Retinal pigment epithelial cell (primary cell): ENCODE measurements around the gene FUBP3.

Experiments
- DNase-seq: peaks from one replicate; pipeline ENCODE4 v3.0.0-alpha.2; 2010; ENCODE audit warnings: low read depth
- H3K4me3 ChIP-seq: 2 replicates; pipeline ENCODE4 v1.5.1; 2011; ENCODE audit warnings: mild to moderate bottlenecking, low read length, control low read depth, moderate library complexity
- TF ChIP-seq, protein P1 (sequence below): conservative IDR thresholded peaks from 2 replicates; pipeline ENCODE4 v1.5.1; 2011; ENCODE audit warnings: low read depth, low read length, control low read depth, inconsistent platforms

Gene FUBP3

DNA sequence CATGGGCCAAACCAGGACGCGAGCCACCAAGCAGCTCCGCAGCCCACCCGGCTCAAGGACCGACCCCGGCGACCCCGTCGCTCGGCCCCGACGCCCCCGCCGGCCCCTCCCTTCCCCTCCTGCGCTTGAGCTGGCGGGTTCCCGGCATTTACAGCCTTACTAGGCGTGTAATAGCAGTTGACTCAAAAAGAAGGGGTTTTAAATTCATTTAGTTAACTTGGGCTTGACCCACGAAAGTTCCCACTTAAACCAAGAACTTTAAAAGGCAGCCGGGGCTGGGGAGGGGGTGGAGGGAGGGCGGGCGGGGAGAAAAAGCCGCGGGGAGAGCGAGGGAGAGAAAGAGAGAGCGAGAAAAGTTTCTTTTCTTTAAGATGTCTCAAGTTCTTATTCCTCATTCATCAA, 85.7 kb downstream of the FUBP3 start:
- TF ChIP-seq, protein P1, sequence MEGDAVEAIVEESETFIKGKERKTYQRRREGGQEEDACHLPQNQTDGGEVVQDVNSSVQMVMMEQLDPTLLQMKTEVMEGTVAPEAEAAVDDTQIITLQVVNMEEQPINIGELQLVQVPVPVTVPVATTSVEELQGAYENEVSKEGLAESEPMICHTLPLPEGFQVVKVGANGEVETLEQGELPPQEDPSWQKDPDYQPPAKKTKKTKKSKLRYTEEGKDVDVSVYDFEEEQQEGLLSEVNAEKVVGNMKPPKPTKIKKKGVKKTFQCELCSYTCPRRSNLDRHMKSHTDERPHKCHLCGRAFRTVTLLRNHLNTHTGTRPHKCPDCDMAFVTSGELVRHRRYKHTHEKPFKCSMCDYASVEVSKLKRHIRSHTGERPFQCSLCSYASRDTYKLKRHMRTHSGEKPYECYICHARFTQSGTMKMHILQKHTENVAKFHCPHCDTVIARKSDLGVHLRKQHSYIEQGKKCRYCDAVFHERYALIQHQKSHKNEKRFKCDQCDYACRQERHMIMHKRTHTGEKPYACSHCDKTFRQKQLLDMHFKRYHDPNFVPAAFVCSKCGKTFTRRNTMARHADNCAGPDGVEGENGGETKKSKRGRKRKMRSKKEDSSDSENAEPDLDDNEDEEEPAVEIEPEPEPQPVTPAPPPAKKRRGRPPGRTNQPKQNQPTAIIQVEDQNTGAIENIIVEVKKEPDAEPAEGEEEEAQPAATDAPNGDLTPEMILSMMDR: no peak
- no peak overlapping the region for H3K4me3 ChIP-seq
- DNase-seq: no peak

DNA sequence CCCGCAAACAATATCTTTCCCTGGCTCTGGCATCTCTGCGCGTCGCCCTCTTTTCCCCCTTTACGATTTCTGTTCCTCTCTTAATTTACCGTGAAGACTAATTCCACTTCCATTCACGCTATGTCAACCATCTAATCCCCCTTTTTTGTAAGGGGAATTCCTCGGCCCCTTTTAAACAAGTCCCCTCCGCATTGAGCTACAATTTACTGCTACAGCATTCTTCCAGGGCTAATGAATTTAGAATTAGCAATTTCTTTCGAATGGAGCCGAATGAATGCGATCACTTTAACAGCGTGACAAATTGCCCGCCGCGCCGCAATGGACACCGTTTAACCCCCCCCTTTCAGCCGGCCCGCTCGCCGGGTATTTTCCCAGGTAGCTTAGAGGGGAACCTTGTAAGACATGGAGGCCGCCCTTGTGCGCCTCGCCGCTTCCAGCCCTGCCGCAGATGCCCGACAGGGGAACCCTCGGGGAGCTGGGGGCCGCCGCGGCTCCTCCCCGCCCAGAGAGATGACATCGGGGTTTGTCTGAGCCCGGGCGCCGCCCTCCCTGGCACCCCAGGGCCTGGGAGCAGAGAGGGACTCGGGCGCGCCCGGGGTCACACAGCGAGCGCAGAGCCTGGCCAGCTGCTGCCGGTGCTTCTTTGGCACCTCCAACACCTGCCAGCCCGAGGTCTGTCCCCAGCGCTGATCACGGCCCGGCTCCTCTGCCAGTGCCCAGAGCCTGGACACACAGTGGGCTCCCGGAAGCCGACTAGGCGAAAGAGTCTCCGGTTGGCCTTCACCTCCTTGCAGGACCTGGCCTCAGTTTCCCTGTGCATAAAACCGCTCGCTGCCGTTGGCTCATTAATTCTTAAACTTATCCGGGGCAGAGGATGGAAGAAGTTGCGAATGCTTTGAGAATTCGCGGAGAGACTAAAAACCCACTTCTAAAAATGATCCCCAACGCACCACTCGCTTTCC, 86.3 kb downstream of the FUBP3 start:
- DNase-seq: no peak
- TF ChIP-seq, protein P1: no peak
- H3K4me3 ChIP-seq: no peak overlapping the region

DNA sequence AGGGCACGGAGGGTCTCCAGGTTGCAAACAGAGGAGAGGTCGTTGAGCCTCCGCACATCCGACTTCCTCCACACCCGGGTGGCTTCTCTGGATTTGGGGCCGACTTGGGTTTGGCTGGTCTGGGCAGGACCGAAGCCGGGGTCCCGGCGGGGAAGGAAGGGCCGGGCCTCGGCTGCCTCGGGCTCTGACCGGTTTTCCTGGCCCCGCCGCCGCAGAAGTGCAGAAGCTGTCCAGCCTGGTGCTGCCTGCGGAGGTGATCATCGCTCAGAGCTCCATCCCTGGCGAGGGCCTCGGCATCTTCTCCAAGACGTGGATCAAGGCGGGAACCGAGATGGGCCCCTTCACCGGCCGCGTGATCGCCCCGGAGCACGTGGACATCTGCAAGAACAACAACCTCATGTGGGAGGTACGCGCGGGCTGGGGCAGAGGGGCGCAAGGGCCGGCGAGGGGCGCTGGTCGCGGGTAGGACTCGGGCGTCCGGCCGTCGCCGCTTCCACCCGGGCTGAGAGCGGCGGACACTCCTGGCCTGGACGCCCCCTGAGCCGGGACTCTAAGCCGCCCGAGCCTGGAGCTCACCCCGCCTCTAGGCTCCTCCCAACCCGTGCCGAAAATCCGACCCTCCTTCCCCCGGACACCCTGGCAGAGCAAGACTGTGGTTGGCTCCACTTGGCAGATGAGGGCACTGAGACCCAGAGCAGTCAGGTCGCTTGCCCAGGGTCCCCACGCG, 87.2 kb downstream of the FUBP3 start:
- TF ChIP-seq, protein P1: no peak
- DNase-seq: no peak
- H3K4me3 ChIP-seq: no peak overlapping the region

DNA sequence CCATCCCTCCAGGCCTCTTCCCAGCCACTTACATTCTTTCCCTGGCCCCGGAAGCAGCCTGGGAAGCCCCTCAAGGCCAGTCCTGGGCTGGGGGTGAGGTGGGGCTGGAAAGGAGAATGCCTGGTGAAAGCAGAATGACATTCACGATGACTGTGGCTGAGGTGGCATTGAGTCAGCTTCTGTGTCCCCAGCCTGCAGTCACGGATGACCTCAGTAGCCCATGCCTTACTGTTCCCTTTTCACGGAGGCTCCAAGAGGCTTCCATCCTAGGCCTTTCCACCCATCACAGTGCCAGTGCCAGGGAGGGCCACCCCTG, 87.7 kb downstream of the FUBP3 start:
- TF ChIP-seq, protein P1: no peak

DNA sequence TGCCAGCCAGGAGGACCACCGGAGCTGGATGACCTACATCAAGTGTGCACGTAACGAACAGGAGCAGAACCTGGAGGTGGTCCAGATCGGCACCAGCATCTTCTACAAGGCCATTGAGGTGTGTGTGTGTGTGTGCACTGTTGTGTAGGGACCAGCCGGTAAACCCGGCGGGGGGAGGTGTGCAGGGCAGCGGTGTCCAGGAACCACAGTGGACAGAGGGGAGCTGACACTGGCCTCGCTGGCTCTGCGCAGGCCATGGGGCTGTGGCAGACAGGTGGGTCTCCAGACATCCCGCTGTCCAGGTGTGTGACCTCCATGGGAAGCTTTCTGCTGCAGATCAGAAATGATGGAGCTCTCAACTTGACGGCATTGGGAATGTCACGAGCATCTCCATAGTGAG, 88.8 kb downstream of the FUBP3 start:
- TF ChIP-seq, protein P1: no peak
- no peak for DNase-seq
- H3K4me3 ChIP-seq: no peak overlapping the region

More for the DNA sequence above, 87.7 kb downstream of the FUBP3 start:
- no peak overlapping the region for H3K4me3 ChIP-seq
- DNase-seq: no peak

DNA sequence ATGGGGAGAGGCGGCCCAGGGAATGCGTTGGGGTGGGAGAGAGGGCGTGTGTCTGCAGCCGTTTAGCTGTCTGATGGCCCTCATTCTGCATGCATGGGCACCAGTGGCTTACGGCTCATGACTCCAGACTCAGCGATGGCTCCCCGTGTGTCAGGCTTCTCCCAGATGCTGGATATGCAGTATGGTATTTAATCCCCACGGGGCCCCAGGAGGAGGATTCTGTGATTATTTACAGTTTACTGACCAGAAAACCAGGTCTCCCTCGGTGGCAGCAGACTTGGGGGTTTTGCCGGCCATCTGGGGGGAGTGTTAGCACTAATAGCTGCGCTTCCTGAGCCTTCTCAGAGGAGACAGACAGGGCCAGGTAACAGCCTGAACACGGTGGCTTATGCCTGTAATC, 89.3 kb downstream of the FUBP3 start:
- no peak for DNase-seq
- TF ChIP-seq, protein P1: no peak
- no peak overlapping the region for H3K4me3 ChIP-seq
